ENCODE data around the gene OR52N2. TPM values are rescaled to one million over a fixed set of nuclear protein-coding genes. Genes with fewer than 3 reads are reported as not detected.

OR52N2 gene
- total RNA-seq, 1 experiment from 2014 or later: not detected

DNA sequence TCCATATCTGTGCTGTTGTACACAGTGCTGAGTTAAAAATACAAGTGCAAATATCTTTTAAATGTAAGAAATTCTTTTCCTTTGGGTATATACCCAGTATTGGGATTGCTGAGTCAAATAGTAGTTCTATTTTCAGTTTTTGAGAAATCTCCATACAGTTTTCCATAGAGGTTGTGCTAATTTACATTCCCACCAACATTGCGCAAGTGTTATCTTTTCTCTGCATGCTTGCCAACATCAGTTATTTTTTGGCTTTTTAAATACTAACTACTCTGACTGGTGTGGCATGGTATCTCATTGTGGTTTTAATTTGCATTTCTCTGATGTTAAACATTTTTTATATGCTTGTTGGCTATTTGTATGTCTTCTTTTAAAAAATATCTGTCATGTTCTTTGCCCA, 42.3 kb downstream of the OR52N2 start:
- no peaks in the 10 kb centered on the region for H3K36me3 ChIP-seq (ENCODE audit: control insufficient read depth, insufficient read depth, low read length)
- intact Hi-C loops (cut with micrococcal nuclease; ENCODE audit: unreplicated experiment) (no loop called here), in situ Hi-C loops (cut with HindIII; ENCODE audit: low pct_unique_long_range_greater_than_20kb, low sequenced_read_pairs) (no loop called here)

DNA sequence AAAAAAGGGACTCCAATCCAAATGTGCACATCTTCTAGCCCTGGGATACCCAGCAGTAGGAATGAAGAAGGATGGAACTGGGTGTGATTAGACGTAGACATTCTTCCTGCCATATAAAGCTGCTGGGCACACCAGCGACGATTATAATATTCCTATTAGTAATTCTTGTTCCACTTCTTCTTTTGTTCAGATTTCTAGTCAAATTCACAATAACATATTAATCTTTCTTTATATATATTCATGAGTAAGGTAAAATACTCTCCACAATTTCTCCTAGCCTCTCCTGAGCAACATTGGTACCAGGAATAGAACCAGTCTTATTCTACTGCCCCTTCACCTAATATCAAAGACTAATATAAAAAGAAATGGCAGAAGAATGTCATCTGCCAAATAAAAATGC, 48.9 kb downstream of the OR52N2 start, which contains the start of gene OR52E8:
Gene OR52E8 (minus strand): TSS at position 101 of the 400 bp plus-strand sequence. CDS start 0 bp downstream, at position 101.
- intact Hi-C loops (cut with micrococcal nuclease; ENCODE audit: unreplicated experiment) (no loop called here), in situ Hi-C loops (cut with HindIII; ENCODE audit: low pct_unique_long_range_greater_than_20kb, low sequenced_read_pairs) (no loop called here)
- DNase-seq (ENCODE audit: low read depth, low spot score) (no peak), ATAC-seq (no peak)
- Histone ChIP-seq H3K27me3 (ENCODE audit: control insufficient read depth, insufficient read depth, low read length) (no peaks in the 10 kb centered on the region), H3K9me3 (ENCODE audit: control insufficient read depth, insufficient read depth, low read depth, low read length) (no peaks in the 10 kb centered on the region), H3K36me3 (ENCODE audit: control insufficient read depth, insufficient read depth, low read length) (no peaks in the 10 kb centered on the region), H3K4me3 (ENCODE audit: low read depth in 2 of 2, low read length in 2 of 2) (no peak within 1 kb of the TSS), H3K4me1 (ENCODE audit: control insufficient read depth, insufficient read depth, low read length) (no peaks in the 10 kb centered on the region), H3K27ac (ENCODE audit: low read length) (no peak within 1 kb of the TSS)
- ChIA-PET POLR2A (no interaction called here), CTCF (no interaction called here)
- BruUV-seq (replicated peaks): no TSS peak
- TF ChIP-seq TCF7L2 (IDR thresholded peaks at IDR 0.05; ENCODE audit: low read depth, low read length) (no peak), SIN3A (IDR thresholded peaks at IDR 0.05; ENCODE audit: borderline replicate concordance, insufficient read depth, low read depth, low read length) (no peak), POLR2AphosphoS5 (IDR thresholded peaks at IDR 0.05; ENCODE audit: low read depth, low read length) (no peak)
- TF ChIP-seq, protein P1, sequence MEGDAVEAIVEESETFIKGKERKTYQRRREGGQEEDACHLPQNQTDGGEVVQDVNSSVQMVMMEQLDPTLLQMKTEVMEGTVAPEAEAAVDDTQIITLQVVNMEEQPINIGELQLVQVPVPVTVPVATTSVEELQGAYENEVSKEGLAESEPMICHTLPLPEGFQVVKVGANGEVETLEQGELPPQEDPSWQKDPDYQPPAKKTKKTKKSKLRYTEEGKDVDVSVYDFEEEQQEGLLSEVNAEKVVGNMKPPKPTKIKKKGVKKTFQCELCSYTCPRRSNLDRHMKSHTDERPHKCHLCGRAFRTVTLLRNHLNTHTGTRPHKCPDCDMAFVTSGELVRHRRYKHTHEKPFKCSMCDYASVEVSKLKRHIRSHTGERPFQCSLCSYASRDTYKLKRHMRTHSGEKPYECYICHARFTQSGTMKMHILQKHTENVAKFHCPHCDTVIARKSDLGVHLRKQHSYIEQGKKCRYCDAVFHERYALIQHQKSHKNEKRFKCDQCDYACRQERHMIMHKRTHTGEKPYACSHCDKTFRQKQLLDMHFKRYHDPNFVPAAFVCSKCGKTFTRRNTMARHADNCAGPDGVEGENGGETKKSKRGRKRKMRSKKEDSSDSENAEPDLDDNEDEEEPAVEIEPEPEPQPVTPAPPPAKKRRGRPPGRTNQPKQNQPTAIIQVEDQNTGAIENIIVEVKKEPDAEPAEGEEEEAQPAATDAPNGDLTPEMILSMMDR (IDR thresholded peaks at IDR 0.05): no peak
- TF ChIP-seq, protein P2, sequence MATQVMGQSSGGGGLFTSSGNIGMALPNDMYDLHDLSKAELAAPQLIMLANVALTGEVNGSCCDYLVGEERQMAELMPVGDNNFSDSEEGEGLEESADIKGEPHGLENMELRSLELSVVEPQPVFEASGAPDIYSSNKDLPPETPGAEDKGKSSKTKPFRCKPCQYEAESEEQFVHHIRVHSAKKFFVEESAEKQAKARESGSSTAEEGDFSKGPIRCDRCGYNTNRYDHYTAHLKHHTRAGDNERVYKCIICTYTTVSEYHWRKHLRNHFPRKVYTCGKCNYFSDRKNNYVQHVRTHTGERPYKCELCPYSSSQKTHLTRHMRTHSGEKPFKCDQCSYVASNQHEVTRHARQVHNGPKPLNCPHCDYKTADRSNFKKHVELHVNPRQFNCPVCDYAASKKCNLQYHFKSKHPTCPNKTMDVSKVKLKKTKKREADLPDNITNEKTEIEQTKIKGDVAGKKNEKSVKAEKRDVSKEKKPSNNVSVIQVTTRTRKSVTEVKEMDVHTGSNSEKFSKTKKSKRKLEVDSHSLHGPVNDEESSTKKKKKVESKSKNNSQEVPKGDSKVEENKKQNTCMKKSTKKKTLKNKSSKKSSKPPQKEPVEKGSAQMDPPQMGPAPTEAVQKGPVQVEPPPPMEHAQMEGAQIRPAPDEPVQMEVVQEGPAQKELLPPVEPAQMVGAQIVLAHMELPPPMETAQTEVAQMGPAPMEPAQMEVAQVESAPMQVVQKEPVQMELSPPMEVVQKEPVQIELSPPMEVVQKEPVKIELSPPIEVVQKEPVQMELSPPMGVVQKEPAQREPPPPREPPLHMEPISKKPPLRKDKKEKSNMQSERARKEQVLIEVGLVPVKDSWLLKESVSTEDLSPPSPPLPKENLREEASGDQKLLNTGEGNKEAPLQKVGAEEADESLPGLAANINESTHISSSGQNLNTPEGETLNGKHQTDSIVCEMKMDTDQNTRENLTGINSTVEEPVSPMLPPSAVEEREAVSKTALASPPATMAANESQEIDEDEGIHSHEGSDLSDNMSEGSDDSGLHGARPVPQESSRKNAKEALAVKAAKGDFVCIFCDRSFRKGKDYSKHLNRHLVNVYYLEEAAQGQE (IDR thresholded peaks at IDR 0.05; ENCODE audit: insufficient read depth in 1 of 2, low read depth in 2 of 2, low read length in 1 of 2): no peak

More for the DNA sequence above, 42.3 kb downstream of the OR52N2 start:
- ChIA-PET POLR2A (no interaction called here), CTCF (no interaction called here)
- no peak overlapping the region for H3K4me3 ChIP-seq (ENCODE audit: low read depth in 2 of 2, low read length in 2 of 2)
- ATAC-seq (no peak), DNase-seq (ENCODE audit: low read depth, low spot score) (no peak)
- H3K4me1 ChIP-seq (ENCODE audit: control insufficient read depth, insufficient read depth, low read length): no peaks in the 10 kb centered on the region
- TF ChIP-seq, protein P1 (IDR thresholded peaks at IDR 0.05): no peak
- no peak for TF ChIP-seq SIN3A (IDR thresholded peaks at IDR 0.05; ENCODE audit: borderline replicate concordance, insufficient read depth, low read depth, low read length)
- TF ChIP-seq POLR2AphosphoS5 (IDR thresholded peaks at IDR 0.05; ENCODE audit: low read depth, low read length): no peak
- TF ChIP-seq, protein P2 (IDR thresholded peaks at IDR 0.05; ENCODE audit: insufficient read depth in 1 of 2, low read depth in 2 of 2, low read length in 1 of 2): no peak
- TF ChIP-seq TCF7L2 (IDR thresholded peaks at IDR 0.05; ENCODE audit: low read depth, low read length): no peak
- no peaks in the 10 kb centered on the region for H3K27me3 ChIP-seq (ENCODE audit: control insufficient read depth, insufficient read depth, low read length)
- no peak overlapping the region for H3K27ac ChIP-seq (ENCODE audit: low read length)
- BruUV-seq (replicated peaks): no TSS peak
- H3K9me3 ChIP-seq (ENCODE audit: control insufficient read depth, insufficient read depth, low read depth, low read length): no peaks in the 10 kb centered on the region
